Measurements from ENCODE around the gene C3orf52.

The C3orf52 gene

DNA sequence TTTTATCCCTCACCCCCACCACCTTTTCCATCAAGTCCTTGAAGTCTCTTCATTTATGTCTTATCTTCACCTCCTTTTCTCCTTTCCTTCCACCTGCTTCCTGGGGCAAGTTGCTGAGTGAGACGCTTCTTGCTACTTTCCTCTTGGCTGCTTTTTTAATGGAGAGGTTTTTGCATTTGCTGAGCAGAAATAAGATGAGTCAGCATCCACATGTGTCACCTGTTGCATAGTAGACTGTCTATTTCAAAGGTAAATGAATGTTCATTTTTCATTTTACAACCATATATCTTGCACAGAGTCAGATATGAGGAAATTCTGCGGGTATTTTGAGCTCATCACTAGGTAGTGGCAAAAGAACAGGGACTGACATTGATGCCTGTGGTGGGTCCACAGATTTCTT is 18.6 kb downstream of the C3orf52 start:
- no peaks in the 10 kb centered on the region for H3K4me1 ChIP-seq (ENCODE audit: insufficient read depth, low read length)
- TF ChIP-seq, protein P1, sequence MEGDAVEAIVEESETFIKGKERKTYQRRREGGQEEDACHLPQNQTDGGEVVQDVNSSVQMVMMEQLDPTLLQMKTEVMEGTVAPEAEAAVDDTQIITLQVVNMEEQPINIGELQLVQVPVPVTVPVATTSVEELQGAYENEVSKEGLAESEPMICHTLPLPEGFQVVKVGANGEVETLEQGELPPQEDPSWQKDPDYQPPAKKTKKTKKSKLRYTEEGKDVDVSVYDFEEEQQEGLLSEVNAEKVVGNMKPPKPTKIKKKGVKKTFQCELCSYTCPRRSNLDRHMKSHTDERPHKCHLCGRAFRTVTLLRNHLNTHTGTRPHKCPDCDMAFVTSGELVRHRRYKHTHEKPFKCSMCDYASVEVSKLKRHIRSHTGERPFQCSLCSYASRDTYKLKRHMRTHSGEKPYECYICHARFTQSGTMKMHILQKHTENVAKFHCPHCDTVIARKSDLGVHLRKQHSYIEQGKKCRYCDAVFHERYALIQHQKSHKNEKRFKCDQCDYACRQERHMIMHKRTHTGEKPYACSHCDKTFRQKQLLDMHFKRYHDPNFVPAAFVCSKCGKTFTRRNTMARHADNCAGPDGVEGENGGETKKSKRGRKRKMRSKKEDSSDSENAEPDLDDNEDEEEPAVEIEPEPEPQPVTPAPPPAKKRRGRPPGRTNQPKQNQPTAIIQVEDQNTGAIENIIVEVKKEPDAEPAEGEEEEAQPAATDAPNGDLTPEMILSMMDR (IDR thresholded peaks at IDR 0.05; ENCODE audit: borderline replicate concordance, extremely low read depth, low read length, poor library complexity, severe bottlenecking), result no peak
- TF ChIP-seq EZH2 (IDR thresholded peaks at IDR 0.05; ENCODE audit: borderline replicate concordance, low read depth, low read length, severe bottlenecking), result no peak

DNA sequence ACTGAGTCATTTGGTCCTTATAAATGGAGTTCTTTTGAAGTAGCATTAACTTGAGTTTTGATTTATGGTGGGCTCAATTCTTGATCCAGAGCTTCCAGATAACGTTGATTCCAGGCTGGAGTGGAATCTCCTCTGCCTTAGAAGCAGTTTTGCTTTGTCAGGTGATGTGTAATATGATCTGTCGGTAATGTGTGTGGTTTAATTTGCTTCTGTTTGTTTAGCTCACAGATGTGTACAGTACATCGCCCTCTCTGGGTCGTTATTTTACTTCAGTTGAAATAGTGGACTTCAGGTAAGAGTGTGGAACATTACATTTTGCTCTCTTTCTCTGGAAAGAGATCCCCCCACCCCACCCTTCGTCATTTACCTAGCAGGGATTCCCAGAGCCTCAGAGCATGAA is 23.1 kb downstream of the C3orf52 start:
- H3K27me3 ChIP-seq (ENCODE audit: insufficient read depth, low read length, poor library complexity), result peaks cover 6% of the 10 kb centered on the region
- H3K79me2 ChIP-seq (ENCODE audit: insufficient read depth, low read length), result no peaks in the 10 kb centered on the region
- H3K9me3 ChIP-seq (ENCODE audit: insufficient read depth, low read length, severe bottlenecking), result no peaks in the 10 kb centered on the region
- DNase-seq (no peak), ATAC-seq (ENCODE audit: insufficient read depth, low read depth) (no peak)
- H3K9ac ChIP-seq (ENCODE audit: low read depth, low read length), result no peak overlapping the region
- H2AFZ ChIP-seq (ENCODE audit: low read depth, low read length), result no peak overlapping the region
- H4K20me1 ChIP-seq (ENCODE audit: insufficient read depth, low read length), result no peaks in the 10 kb centered on the region
- H3K27ac ChIP-seq (ENCODE audit: low read length), result no peak overlapping the region
- no peaks in the 10 kb centered on the region for H3K36me3 ChIP-seq (ENCODE audit: insufficient read depth, low read length)
- no peak for TF ChIP-seq EZH2 (IDR thresholded peaks at IDR 0.05; ENCODE audit: borderline replicate concordance, low read depth, low read length, severe bottlenecking)
- TF ChIP-seq, protein P1 (IDR thresholded peaks at IDR 0.05; ENCODE audit: borderline replicate concordance, extremely low read depth, low read length, poor library complexity, severe bottlenecking), result no peak
- no peak overlapping the region for H3K4me2 ChIP-seq (ENCODE audit: insufficient read depth, low read length)
- no peaks in the 10 kb centered on the region for H3K4me1 ChIP-seq (ENCODE audit: insufficient read depth, low read length)
- H3K4me3 ChIP-seq (ENCODE audit: low read depth in 1 of 2, low read length in 2 of 2), result no peak overlapping the region

More for the DNA sequence above, 18.6 kb downstream of the C3orf52 start:
- Histone ChIP-seq H3K27ac (ENCODE audit: low read length) (no peak overlapping the region), H4K20me1 (ENCODE audit: insufficient read depth, low read length) (no peaks in the 10 kb centered on the region), H3K9ac (ENCODE audit: low read depth, low read length) (no peak overlapping the region), H3K36me3 (ENCODE audit: insufficient read depth, low read length) (no peaks in the 10 kb centered on the region), H2AFZ (ENCODE audit: low read depth, low read length) (no peak overlapping the region), H3K4me3 (ENCODE audit: low read depth in 1 of 2, low read length in 2 of 2) (no peak overlapping the region), H3K4me2 (ENCODE audit: insufficient read depth, low read length) (no peak overlapping the region), H3K9me3 (ENCODE audit: insufficient read depth, low read length, severe bottlenecking) (no peaks in the 10 kb centered on the region), H3K27me3 (ENCODE audit: insufficient read depth, low read length, poor library complexity) (no peaks in the 10 kb centered on the region), H3K79me2 (ENCODE audit: insufficient read depth, low read length) (no peaks in the 10 kb centered on the region)
- DNase-seq (no peak), ATAC-seq (ENCODE audit: insufficient read depth, low read depth) (no peak)

DNA sequence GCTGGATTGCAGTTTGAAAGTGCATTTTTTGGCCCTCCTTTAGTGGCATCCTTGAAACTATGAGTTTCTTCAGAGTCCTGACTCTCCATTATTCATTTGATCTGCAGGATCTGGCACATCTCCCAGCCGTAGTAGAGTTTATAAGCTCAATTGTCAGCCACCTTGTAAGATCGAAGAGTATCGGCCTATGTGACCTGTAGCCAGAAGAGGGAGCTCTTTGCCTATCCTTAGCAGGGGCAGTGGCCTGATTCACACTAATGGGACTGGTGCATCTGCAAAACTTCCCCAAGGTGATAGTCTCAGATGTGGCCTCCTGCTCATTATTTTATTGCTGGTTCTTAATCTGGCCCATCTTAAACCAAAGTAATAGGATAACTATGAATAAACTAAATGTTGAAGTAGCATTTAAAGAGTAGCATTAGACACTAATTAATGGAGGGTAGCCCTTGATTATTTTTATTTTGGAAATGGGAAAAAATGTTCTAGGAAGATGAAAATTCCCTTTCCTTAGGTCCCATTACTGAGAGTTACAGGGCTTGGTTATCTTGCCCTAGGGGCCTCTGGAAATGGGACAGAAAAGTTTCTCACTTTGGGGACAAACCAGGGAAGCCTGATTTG is 25.7 kb downstream of the C3orf52 start:
- Histone ChIP-seq H3K79me2 (ENCODE audit: insufficient read depth, low read length) (no peaks in the 10 kb centered on the region), H3K27me3 (ENCODE audit: insufficient read depth, low read length, poor library complexity) (peaks cover 14% of the 10 kb centered on the region), H3K36me3 (ENCODE audit: insufficient read depth, low read length) (no peaks in the 10 kb centered on the region), H3K27ac (ENCODE audit: low read length) (no peak overlapping the region), H3K4me3 (ENCODE audit: low read depth in 1 of 2, low read length in 2 of 2) (no peak overlapping the region), H3K4me1 (ENCODE audit: insufficient read depth, low read length) (no peaks in the 10 kb centered on the region), H3K9ac (ENCODE audit: low read depth, low read length) (no peak overlapping the region), H4K20me1 (ENCODE audit: insufficient read depth, low read length) (no peaks in the 10 kb centered on the region), H3K4me2 (ENCODE audit: insufficient read depth, low read length) (no peak overlapping the region), H3K9me3 (ENCODE audit: insufficient read depth, low read length, severe bottlenecking) (no peaks in the 10 kb centered on the region), H2AFZ (ENCODE audit: low read depth, low read length) (no peak overlapping the region)
- TF ChIP-seq, protein P1 (IDR thresholded peaks at IDR 0.05; ENCODE audit: borderline replicate concordance, extremely low read depth, low read length, poor library complexity, severe bottlenecking), result peak; percentile 86
- TF ChIP-seq EZH2 (IDR thresholded peaks at IDR 0.05; ENCODE audit: borderline replicate concordance, low read depth, low read length, severe bottlenecking), result no peak
- DNase-seq, result peak; percentile 56
- ATAC-seq (ENCODE audit: insufficient read depth, low read depth), result peak; percentile 89
